Astrocyte of the spinal cord (primary cell): ENCODE data around the gene LRRC58.

ENCODE experiments used
- DNase-seq: peaks from one replicate; pipeline ENCODE4 v3.0.0; 2011; ENCODE audit warnings: low read depth, low spot score
- H3K4me3 ChIP-seq: 2 replicates; pipeline ENCODE4 v1.5.1; 2011; ENCODE audit warnings: low read depth, mild to moderate bottlenecking, low read length, moderate library complexity
- in situ Hi-C: cut with HindIII; loops from 2 replicates; pipeline ENCODE4 v1.10.0; 2017; ENCODE audit warnings: low sequenced_read_pairs
- TF ChIP-seq, protein P1 (sequence below): IDR thresholded peaks from 2 replicates; pipeline ENCODE4 v1.5.1; 2012; ENCODE audit warnings: low read depth, mild to moderate bottlenecking, low read length, inconsistent platforms

The LRRC58 gene

DNA sequence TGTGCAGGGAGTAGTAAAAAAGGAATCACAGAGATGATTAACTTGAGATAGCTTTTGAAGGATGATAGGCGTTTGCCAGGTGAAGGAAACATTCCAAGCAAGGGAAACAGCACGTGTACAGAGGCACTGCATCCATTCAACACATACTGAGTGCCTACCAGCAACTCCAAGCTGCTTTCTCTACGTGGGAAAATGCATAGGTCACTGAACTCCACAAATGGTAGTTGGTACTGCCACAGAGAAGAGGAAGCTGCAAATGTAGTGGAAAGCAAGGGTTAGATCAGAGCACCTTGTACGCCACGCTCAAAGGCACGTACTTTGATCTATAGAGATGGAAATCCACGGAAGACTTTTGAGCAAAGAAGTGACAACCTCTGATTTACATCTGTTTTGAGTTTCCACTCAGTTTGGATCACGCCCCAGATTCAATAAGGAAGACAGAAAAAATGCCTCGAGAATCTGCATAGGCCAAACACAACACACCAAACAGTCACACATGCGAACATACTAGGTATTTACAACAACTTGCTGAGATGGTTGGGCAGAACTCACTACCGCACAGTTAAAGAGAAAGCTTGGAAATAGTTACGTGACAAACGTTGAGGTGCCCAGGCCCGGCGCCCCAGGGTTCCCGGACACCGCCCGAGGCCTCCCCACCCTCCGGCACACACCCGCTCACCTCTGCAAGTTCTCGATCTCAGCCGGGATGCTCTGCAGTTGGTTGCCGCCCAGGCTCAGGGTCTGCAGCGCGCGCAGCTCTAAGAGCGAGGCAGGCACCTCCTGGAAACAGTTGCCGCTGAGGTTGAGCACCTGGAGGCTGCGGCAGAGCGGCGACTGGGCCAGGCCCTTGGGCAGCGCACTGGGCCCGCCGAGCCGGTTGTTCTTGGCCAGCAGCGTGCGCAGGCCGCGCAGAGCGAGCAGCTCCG, 826 bp downstream of the LRRC58 start:
- DNase-seq = peak; percentile 3
- TF ChIP-seq, protein P1, sequence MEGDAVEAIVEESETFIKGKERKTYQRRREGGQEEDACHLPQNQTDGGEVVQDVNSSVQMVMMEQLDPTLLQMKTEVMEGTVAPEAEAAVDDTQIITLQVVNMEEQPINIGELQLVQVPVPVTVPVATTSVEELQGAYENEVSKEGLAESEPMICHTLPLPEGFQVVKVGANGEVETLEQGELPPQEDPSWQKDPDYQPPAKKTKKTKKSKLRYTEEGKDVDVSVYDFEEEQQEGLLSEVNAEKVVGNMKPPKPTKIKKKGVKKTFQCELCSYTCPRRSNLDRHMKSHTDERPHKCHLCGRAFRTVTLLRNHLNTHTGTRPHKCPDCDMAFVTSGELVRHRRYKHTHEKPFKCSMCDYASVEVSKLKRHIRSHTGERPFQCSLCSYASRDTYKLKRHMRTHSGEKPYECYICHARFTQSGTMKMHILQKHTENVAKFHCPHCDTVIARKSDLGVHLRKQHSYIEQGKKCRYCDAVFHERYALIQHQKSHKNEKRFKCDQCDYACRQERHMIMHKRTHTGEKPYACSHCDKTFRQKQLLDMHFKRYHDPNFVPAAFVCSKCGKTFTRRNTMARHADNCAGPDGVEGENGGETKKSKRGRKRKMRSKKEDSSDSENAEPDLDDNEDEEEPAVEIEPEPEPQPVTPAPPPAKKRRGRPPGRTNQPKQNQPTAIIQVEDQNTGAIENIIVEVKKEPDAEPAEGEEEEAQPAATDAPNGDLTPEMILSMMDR = no peak
- peak overlapping the region; percentile 75 for H3K4me3 ChIP-seq
- in situ Hi-C loops = no loop called here

DNA sequence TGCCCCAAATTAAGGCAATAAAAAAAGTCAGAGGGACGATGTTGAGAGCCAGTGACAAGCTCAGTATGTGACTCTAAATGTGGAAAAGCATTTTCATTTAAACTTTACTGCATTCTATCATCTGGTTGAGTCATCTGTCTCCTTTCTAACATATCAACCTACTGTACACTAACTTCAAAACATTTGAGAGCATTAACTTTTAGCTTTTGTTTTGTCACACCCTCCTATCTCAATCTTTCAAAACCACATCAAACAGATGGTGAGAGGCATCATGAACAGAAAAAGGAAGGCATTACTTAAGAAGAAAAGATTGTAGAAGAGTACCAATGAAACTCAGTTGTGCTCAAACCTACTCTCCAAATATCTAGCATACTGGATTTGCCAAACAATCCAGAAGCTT, 4.8 kb downstream of the LRRC58 start:
- in situ Hi-C loops = no loop called here
- TF ChIP-seq, protein P1 = no peak
- DNase-seq = peak; percentile 22
- no peak overlapping the region for H3K4me3 ChIP-seq

DNA sequence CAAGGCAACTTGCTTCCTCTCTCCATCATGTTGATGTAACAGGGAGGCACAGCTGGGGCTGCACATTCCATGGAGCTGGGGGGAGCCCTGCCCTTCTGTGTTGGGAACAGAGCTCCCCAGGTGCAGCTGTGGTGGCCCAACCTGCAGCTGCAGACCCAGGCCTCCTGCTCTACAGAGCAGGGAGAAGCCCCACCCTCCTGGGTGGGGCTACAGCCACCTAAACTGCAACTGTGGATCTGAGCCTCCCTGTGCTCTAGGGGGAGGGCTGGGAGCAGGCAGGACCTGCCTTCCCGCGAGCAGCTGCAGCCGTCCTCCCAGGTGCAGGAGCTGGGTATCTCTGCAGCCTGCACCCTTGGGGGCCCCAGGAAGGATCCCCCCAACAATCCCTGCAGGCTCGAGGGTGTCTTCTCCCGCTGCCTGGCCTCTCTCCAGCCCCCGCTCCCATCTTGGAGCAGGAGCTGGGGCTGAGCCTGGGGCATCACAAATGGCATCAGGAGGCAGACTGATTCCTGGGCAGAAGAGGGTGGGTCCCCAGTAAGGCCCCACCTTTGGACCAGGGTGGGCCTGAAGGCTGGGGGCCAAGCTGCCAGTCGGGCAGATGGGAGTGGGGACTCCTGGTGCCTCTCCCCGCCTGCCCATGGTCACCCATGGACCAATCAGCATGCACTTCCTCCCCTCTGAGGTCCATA, 7.4 kb downstream of the LRRC58 start:
- TF ChIP-seq, protein P1 = no peak
- DNase-seq = no peak
- H3K4me3 ChIP-seq = no peak overlapping the region
- in situ Hi-C loops = no loop called here

DNA sequence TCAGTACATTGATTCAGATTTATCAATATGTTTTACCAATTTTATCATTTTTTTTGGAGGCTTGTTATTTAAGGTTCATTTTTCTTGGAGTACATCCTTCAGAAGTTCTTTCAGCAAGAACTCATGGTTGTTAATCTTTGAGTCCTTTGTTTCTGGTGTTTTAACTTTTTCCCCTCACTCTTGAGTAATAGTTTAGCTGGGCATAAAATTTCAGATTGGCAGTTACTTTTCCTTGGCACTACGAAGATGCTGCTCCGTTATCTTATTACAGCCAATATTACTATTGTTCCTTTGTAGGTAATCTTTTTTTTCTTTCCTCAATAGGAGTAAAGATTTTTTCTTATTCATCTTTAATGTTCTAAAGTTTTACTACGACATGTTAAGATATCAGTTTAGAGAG, 9.8 kb downstream of the LRRC58 start:
- no peak for DNase-seq
- in situ Hi-C loops = no loop called here

DNA sequence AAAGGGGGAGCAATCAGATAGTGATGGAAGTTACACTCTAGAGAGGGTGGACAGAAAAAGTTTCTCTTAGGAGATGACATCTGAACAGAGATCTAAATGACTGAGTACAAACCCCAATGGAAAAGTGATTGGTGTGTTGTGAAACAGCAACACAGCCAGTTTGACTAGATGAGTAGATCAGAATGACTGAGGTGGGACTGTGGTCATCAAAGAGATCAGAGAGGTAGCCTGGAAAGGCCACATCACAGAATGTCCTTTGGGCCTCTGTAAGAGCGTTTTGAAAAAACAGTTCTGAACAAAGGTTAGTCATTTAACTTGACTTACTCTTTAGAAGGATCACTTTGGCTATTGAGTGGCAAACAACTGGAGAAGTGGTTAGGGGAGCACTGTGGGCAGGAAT, 10.6 kb downstream of the LRRC58 start:
- no peak for DNase-seq
- TF ChIP-seq, protein P1 = no peak
- in situ Hi-C loops = no loop called here
- H3K4me3 ChIP-seq = no peak overlapping the region

More for the DNA sequence above, 9.8 kb downstream of the LRRC58 start:
- TF ChIP-seq, protein P1 = no peak
- no peak overlapping the region for H3K4me3 ChIP-seq

DNA sequence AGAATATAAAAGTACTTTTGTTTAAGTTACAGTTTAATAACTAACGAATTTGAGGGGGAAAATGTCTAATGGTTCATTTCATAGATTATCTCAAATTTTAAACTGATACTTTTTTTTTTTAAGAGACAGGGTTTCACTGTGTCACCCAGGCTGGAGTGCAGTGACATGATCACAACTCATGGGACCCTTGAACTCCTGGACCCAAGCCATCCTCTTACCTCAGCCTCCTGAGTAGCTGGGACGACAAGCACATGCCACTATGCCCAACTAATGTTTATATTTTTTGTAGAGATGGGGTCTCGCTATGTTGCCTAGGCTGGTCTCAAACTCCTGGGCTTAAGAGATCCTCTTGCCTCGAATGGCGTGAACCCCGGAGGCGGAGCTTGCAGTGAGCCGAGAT, 16.5 kb downstream of the LRRC58 start:
- no peak overlapping the region for H3K4me3 ChIP-seq
- DNase-seq = no peak
- TF ChIP-seq, protein P1 = no peak
- in situ Hi-C loops = no loop called here
